Measurements from ENCODE around the gene BMPR1B. TPM values are rescaled to one million over a fixed set of nuclear protein-coding genes. Genes with fewer than 3 reads are reported as not detected.

Gene BMPR1B
- total RNA-seq, 4 donors from 2014 or later: 0.46 to 1.3 (median 0.88) TPM

DNA sequence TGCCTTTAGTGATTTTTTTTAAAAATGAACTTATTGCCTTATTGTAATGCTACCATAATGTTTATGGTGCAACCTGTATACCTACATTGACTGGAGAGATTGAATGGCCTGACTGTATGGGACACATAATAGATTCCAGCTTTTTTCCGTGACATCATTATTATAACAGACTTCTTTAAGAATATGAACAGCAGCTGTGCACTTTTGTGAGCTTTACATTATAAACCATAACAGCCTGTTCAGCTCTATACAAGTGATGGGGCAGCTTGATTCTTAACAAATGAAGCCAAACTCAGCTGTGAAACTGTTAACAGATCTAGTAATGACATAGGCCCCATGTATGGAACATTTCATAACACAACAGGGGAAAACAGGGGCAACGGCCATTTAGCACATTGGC lies 187.0 kb downstream of the BMPR1B start:
- intact Hi-C loops (cut with DNase I; ENCODE audit: low total_unique reads): no loop called here
- DNase-seq (ENCODE audit: low spot score in 2 of 2): no peak
- no peak overlapping the region for H3K4me3 ChIP-seq (ENCODE audit: low read depth, poor library complexity, severe bottlenecking)
- 76 to 78% methylated on average over 2 of the region's 2 CpGs for WGBS, 2 donors
- no peak for TF ChIP-seq POLR2A (IDR thresholded peaks at IDR 0.05)
- TF ChIP-seq, protein P1, sequence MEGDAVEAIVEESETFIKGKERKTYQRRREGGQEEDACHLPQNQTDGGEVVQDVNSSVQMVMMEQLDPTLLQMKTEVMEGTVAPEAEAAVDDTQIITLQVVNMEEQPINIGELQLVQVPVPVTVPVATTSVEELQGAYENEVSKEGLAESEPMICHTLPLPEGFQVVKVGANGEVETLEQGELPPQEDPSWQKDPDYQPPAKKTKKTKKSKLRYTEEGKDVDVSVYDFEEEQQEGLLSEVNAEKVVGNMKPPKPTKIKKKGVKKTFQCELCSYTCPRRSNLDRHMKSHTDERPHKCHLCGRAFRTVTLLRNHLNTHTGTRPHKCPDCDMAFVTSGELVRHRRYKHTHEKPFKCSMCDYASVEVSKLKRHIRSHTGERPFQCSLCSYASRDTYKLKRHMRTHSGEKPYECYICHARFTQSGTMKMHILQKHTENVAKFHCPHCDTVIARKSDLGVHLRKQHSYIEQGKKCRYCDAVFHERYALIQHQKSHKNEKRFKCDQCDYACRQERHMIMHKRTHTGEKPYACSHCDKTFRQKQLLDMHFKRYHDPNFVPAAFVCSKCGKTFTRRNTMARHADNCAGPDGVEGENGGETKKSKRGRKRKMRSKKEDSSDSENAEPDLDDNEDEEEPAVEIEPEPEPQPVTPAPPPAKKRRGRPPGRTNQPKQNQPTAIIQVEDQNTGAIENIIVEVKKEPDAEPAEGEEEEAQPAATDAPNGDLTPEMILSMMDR (IDR thresholded peaks at IDR 0.05): no peak

DNA sequence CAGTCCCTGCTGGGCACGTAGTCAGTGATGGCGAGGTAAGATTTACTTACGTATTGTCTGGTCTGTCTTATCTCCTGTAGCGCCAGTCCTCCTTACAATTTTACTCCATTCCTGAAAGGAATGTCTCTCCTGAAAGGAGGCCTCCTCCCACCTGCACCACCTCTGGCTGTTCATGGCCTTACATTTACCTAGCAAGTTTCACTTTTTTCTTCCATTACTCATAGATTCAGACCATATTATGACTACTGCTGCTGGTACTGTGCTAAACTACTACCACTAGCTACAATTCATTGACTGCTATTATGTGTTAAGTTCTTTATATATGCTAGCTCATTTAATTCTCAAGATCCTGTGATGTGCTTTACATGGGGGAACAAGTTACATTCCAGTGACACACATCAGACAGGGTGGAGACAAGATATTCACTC lies 189.9 kb downstream of the BMPR1B start:
- no peak for DNase-seq (ENCODE audit: low spot score in 2 of 2)
- WGBS, 2 donors: 82 to 84% methylated on average over 4 of the region's 4 CpGs
- no peak overlapping the region for H3K4me3 ChIP-seq (ENCODE audit: low read depth, poor library complexity, severe bottlenecking)
- no peak for TF ChIP-seq POLR2A (IDR thresholded peaks at IDR 0.05)
- TF ChIP-seq, protein P1 (IDR thresholded peaks at IDR 0.05): no peak
- intact Hi-C loops (cut with DNase I; ENCODE audit: low total_unique reads): no loop called here

DNA sequence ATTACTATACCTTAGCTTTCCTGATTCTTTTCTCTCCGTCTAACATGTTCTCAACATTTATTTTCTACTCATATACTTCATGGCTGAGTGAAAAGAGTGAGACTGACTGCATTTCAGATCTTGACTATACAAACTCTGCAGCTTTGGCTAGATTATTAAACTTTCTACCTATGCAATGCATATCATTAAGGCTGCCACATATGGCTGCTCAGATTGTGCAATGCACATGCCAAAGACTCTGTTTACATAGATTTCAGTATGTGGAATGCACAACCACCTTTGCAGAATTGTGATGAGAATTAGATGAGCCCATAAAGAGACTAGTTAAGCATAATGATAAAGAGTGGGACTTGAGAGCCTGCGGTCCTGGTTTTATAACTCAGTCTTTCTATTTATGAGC lies 196.5 kb downstream of the BMPR1B start:
- TF ChIP-seq POLR2A (IDR thresholded peaks at IDR 0.05): no peak
- TF ChIP-seq, protein P1 (IDR thresholded peaks at IDR 0.05): no peak
- 82 to 93% methylated on average over 2 of the region's 2 CpGs for WGBS, 2 donors
- DNase-seq (ENCODE audit: low spot score in 2 of 2): no peak
- intact Hi-C loops (cut with DNase I; ENCODE audit: low total_unique reads): no loop called here
- no peak overlapping the region for H3K4me3 ChIP-seq (ENCODE audit: low read depth, poor library complexity, severe bottlenecking)

DNA sequence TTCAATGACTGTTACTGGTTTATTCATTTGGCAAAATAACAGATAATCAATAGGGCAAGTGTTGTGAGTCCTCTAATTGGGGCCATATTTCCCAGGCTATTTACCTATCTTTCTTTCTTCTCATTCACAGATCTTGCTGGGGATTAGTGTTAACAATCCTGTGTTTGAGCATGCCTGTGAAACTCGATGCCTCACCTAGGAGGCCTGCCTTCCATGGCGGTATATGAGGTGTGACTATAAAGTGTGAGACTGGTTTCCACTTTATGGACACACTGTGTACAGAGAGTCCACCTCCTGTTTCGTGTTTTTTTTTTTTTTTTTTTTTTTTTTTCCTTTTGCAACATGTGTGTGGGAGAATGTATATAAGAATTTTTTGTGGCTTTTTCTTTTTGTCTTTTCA lies 199.3 kb downstream of the BMPR1B start:
- DNase-seq (ENCODE audit: low spot score in 2 of 2): no peak
- WGBS, 2 donors: 49 to 62% methylated on average over 3 of the region's 3 CpGs
- no peak for TF ChIP-seq POLR2A (IDR thresholded peaks at IDR 0.05)
- TF ChIP-seq, protein P1 (IDR thresholded peaks at IDR 0.05): no peak
- no peak overlapping the region for H3K4me3 ChIP-seq (ENCODE audit: low read depth, poor library complexity, severe bottlenecking)
- intact Hi-C loops (cut with DNase I; ENCODE audit: low total_unique reads): no loop called here

DNA sequence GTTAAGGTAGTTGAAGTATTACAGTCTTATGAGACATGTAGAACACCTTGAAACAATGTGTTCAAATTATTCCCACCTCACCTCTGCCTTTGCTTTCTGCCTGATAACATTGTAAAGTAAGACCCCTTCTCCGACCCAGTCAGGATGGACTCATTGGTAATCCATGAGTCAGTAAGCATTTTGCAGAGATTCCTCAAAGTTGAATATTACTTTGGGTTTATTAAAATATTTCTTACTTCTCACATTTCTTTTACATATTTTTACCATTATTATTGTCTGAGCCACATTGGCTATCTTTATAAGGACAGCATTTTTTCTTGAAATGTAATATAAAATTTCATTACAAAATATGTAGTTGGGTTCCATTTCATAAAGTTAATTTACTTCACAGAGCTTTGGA lies 201.6 kb downstream of the BMPR1B start:
- intact Hi-C loops (cut with DNase I; ENCODE audit: low total_unique reads): no loop called here
- WGBS, 2 donors: 89 to 90% methylated on average over 1 of the region's 1 CpG
- no peak for DNase-seq (ENCODE audit: low spot score in 2 of 2)
- no peak overlapping the region for H3K4me3 ChIP-seq (ENCODE audit: low read depth, poor library complexity, severe bottlenecking)
- TF ChIP-seq, protein P1 (IDR thresholded peaks at IDR 0.05): no peak
- TF ChIP-seq POLR2A (IDR thresholded peaks at IDR 0.05): no peak

DNA sequence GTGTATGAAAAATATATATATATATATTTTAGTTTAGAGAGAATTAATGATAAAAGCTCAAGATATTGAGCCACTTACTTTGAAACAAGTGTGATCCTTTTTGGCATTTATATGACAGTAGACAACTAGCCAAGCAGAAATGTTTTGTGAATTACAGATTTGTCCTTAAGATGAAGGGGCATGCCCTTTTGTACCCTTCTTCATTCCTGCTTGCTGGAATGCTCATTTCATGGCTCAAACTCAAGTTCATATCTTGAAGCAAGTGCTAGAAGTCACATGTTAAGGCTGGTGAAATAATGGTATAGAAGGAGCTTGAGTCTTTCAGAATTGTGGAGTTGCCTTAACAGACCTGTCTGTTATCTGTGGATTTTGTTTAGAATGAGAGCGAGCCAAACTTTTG lies 203.0 kb downstream of the BMPR1B start:
- TF ChIP-seq POLR2A (IDR thresholded peaks at IDR 0.05): no peak
- TF ChIP-seq, protein P1 (IDR thresholded peaks at IDR 0.05): no peak
- 89 to 96% methylated on average over 1 of the region's 1 CpG for WGBS, 2 donors
- intact Hi-C loops (cut with DNase I; ENCODE audit: low total_unique reads): no loop called here

More for the DNA sequence above, 203.0 kb downstream of the BMPR1B start:
- no peak for DNase-seq (ENCODE audit: low spot score in 2 of 2)
- H3K4me3 ChIP-seq (ENCODE audit: low read depth, poor library complexity, severe bottlenecking): no peak overlapping the region

Data from lower leg skin (tissue), 4 donors.